NCI-H1694 treated with DMSO at 0.1 percent for 48 hours (cell line): ENCODE results near the gene ADM5.
"Not testable (repeated sequence)": the region's sequence is repeated elsewhere in the genome, so short reads cannot be mapped to it uniquely, and the experiment has no call there.

Experiments
- DNase-seq: peaks from one replicate; lab custom pipeline; 2025; lab: John Stamatoyannopoulos, UW

Gene ADM5

GRCh38 chr19:49701271-49701786 lies 11.9 kb downstream of the ADM5 start:
- DNase-seq = no peak

GRCh38 chr19:49704888-49705642 lies 15.7 kb downstream of the ADM5 start:
- no peak for DNase-seq

GRCh38 chr19:49705919-49706318 lies 16.5 kb downstream of the ADM5 start:
- DNase-seq = no peak

GRCh38 chr19:49710372-49710951 lies 21.1 kb downstream of the ADM5 start:
- DNase-seq = no peak

DNA sequence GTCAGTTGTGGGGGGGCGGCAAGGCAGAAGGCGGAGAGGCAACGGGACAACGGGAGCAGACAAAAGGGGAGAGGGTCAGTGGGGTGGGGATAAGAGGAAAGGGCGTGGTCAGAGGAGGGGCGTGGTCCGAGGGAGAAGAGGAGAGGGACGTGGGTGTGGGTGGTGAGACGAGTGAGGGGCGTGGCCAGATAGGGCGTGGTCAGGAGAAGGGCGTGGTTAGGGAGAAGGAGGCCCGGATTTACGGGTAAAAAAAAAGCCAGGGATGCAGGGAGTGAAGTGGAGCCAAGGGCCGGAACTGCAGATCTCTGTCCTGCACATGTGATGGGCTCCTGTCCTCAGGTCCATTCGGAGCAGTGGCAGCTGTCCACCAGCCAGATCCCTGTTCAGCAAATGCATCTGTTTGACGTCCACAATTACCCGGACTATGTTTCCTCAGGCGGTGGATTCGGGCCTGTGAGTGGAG lies 23.0 kb downstream of the ADM5 start:
- DNase-seq = no peak

GRCh38 chr19:49713236-49713845 lies 23.9 kb downstream of the ADM5 start:
- no peak for DNase-seq

DNA sequence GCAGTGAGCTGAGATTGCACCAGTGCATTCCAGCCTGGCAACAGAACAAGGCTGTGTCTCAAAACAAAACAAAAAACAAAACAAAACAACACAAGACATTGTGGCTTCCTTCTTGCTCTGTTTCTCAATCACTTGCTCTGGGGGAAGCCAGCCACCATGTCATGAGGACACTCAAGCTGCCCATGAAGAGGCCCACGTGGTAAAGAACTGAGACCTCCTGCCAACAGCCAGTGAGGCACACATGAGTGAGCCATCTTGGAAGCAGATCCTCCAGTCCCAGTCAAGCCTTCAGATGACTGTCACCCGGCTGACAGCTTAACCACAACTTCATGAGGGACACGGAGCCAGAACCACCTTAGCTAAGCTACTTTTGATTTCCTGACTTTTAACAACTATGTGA lies 26.8 kb downstream of the ADM5 start:
- no peak for DNase-seq

- no peak for DNase-seq
Measured at GRCh38 chr19:49718511-49718910, 29.1 kb downstream of the ADM5 start.

GRCh38 chr19:49718991-49719390 lies 29.6 kb downstream of the ADM5 start:
- DNase-seq = no peak

DNA sequence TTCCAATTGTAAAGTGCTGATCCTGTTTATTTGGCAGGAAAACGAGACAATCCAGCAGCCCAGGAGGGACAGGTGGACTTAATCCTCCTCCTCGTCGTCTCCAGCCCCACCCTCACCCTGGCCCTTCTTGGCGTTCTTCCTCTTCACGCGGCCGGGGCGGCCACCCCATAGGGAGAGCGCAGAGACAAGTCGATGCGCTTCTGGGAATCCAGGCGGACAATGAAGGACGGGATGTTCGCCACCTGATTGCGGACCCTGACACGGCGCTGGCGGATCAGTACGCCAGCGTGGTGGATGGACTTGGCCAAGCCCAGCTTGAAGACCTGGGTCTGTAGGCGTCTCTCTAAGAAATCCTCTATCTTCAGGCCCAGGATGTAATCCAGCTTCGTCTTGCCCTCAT lies 30.0 kb downstream of the ADM5 start:
- DNase-seq = not testable (repeated sequence)

- DNase-seq = no peak
Measured at GRCh38 chr19:49727217-49728030, 38.0 kb downstream of the ADM5 start.

GRCh38 chr19:49730166-49730565 lies 40.8 kb downstream of the ADM5 start:
- DNase-seq = no peak

DNA sequence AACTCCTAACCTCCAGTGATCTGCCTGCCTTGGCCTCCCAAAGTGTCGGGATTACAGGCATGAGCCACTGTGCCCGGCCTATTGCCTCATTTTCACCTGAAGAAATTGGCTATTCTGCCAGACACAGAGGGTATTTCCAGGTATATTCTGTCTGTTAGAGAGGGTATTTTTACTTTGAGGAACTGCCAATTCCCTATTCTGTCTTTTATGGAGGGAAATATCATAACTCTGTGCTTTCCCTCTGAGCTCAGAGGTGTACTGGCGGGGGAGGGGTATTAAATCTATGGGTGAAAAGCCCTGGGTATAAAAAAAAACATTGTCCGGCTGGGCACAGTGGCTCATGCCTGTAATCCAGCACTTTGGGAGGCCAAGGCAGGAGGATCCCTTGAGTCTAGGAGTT lies 48.9 kb downstream of the ADM5 start:
- DNase-seq = no peak

- no peak for DNase-seq
Measured at GRCh38 chr19:49739098-49739497, 49.7 kb downstream of the ADM5 start.

GRCh38 chr19:49739933-49740332 lies 50.5 kb downstream of the ADM5 start:
- DNase-seq = no peak
